IPS DF 6.9 (cell line): Measurements from ENCODE around the gene PLXNA2.

Source experiments
- DNase-seq: peaks from one replicate; pipeline ENCODE4 v3.0.0-alpha.2; 2013; ENCODE audit warnings: low read depth, low spot score
- H3K27ac ChIP-seq: one replicate; pipeline ENCODE4 v1.5.1; 2013; ENCODE audit warnings: low read length, control low read depth
- H3K27me3 ChIP-seq: 2 replicates; pipeline ENCODE4 v1.6.1; 2013; ENCODE audit warnings: mild to moderate bottlenecking, low read length; ENCODE audit not compliant: control insufficient read depth, insufficient read depth
- H3K36me3 ChIP-seq: 2 replicates; pipeline ENCODE4 v1.6.1; 2013; ENCODE audit warnings: low read length; ENCODE audit not compliant: control insufficient read depth, insufficient read depth
- H3K4me1 ChIP-seq: 2 replicates; pipeline ENCODE4 v1.6.1; 2013; ENCODE audit warnings: low read length; ENCODE audit not compliant: control insufficient read depth, insufficient read depth
- H3K4me3 ChIP-seq: 2 replicates; pipeline ENCODE4 v1.5.1; 2013; ENCODE audit warnings: mild to moderate bottlenecking, low read length
- H3K9me3 ChIP-seq: 2 replicates; pipeline ENCODE4 v1.6.1; 2013; ENCODE audit warnings: low read length, inconsistent platforms; ENCODE audit not compliant: control insufficient read depth, insufficient read depth
- WGBS: extraction: QIAGEN DNeasy Blood & Tissue Kit; methylation state at CpG from one replicate; pipeline ENCODE4 v1.1.7; 2013; ENCODE audit warnings: mixed read lengths, missing lambda C conversion rate; ENCODE audit not compliant: insufficient read length, insufficient coverage; 5-methylcytosine and 5-hydroxymethylcytosine counted together

PLXNA2 gene

GRCh38 chr1:208031932-208032320 lies 212.3 kb downstream of the PLXNA2 start:
- no peak overlapping the region for H3K4me3 ChIP-seq
- DNase-seq = no peak
- no peaks in the 10 kb centered on the region for H3K27me3 ChIP-seq
- no peaks in the 10 kb centered on the region for H3K36me3 ChIP-seq
- no peaks in the 10 kb centered on the region for H3K9me3 ChIP-seq
- H3K4me1 ChIP-seq = no peaks in the 10 kb centered on the region; the same call in 1 of the 2 replicates
- WGBS = no CpG with 5 or more reads among the region's 4 CpGs
- H3K27ac ChIP-seq = no peak overlapping the region

DNA sequence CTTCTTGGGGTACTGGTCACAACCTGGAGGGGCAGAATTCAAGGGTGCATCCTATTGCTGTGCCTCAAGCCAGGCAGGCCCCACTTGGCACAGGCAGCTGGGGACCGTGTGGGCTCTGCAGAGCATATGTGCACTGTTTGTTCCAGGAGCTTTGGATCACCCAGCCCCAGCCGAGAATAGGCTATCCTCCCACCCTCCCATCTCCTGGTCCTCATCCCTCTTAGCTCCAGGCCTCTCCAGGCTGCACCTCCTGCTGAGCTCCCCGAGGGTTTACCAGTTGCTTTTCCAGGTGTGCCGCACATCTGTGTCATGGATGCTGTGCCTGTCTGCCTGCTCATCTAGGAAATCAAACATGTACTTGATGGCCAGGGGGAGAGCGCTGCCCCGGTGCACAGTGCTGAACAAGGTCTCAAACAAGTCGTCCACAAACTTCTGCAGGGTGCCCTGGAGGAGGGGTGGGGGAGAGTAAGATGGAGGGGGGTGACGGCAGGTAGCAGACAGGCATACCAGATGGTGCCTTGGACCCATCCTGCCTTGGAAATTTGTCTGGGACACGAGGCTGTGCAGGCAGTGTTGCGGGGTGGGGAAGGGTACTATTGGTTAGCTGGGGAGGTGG lies 212.8 kb downstream of the PLXNA2 start:
- H3K27me3 ChIP-seq = no peaks in the 10 kb centered on the region
- no peaks in the 10 kb centered on the region for H3K9me3 ChIP-seq
- no CpG with 5 or more reads among the region's 10 CpGs for WGBS
- no peaks in the 10 kb centered on the region for H3K36me3 ChIP-seq
- no peaks in the 10 kb centered on the region; the same call in 1 of the 2 replicates for H3K4me1 ChIP-seq
- DNase-seq = no peak
- no peak overlapping the region for H3K27ac ChIP-seq
- H3K4me3 ChIP-seq = no peak overlapping the region

DNA sequence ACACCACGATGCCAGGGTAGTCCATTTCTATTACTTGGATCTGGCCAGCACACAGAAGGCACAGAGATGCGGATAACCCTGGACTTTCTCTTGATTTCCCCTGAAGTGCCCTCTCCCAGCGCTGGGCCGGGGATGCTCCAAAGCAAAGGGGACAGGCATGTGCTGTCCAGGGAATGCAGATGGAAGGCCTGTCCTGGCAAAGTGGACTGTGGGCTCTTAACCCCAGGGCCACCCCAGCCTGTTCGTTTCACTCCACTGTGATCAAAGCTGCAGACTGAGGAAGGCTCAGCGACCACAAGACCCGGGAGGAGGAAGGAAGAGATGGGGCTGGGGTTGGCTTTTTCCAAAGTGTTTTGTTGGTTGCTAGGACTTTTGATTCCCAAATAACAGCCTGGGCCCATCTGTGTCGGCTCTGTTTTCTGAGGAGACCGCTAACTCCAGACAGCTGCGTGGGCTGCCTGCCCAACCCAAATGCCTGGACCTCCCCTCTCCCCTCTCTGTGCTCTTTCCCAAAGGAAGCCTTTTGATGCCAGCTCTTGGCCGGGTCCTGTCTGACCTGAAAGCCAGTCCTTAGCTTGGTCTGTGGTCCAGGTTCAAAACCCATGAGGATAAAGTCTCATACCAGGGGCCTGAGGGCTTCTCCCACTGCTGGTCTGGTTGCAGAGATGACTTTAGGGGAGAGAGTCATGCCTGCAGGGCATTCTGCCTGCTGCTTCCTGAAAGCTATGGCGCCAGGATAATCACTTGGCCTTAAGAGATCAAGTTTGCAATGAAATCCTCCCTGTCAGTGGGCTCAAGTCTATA lies 213.7 kb downstream of the PLXNA2 start:
- Histone ChIP-seq H3K4me3 (no peak overlapping the region), H3K36me3 (no peaks in the 10 kb centered on the region), H3K9me3 (no peaks in the 10 kb centered on the region), H3K27me3 (no peaks in the 10 kb centered on the region), H3K4me1 (no peaks in the 10 kb centered on the region; the same call in 1 of the 2 replicates), H3K27ac (no peak overlapping the region)
- no peak for DNase-seq
- WGBS = no CpG with 5 or more reads among the region's 12 CpGs

DNA sequence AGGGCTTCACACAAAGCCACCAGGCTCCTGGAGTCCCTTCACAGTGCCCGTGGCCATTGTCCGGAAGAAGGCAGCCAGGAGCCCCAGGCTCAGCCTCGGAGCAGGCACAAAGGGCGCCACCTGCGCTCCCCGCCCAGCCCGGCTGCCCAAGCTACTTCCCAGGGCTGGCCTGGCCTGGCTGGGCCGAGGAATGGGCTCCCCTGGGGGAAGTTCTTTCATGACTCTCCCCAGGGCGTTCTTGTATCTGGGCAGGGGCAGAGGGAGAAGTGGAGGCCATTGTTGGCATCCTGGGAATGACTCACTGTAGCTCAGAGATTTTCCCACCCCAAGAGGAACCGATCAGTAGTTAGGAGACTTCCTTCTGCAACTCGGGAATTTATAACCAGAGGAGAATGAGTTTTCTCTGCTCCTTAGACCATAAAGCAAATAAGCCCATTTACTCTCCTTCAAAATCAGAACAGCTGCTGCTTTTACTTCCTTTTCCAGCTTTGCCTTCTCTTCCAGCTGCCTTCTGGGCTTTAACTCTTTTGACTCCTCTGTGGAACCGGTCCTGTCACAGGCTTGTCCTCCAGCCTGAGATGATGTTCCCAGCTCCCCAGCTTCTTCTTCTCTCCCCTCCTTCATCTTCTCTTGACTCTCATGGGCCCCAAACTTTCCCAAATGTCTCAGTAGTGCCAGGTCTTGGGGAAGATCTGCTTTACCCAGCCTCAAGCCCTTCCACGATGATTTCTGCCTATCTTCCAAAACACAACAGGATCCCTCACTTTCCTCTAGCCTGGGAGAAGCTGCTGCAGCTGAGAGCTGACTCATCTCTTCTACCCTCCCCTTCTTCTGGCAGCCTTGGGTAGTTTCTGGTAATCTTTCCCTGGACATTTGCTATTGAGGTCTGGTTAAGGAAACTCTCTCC lies 214.6 kb downstream of the PLXNA2 start:
- no peak for DNase-seq
- Histone ChIP-seq H3K36me3 (no peaks in the 10 kb centered on the region), H3K9me3 (no peaks in the 10 kb centered on the region), H3K4me3 (no peak overlapping the region), H3K4me1 (no peaks in the 10 kb centered on the region; the same call in 1 of the 2 replicates), H3K27ac (no peak overlapping the region), H3K27me3 (no peaks in the 10 kb centered on the region)
- WGBS = no CpG with 5 or more reads among the region's 13 CpGs

DNA sequence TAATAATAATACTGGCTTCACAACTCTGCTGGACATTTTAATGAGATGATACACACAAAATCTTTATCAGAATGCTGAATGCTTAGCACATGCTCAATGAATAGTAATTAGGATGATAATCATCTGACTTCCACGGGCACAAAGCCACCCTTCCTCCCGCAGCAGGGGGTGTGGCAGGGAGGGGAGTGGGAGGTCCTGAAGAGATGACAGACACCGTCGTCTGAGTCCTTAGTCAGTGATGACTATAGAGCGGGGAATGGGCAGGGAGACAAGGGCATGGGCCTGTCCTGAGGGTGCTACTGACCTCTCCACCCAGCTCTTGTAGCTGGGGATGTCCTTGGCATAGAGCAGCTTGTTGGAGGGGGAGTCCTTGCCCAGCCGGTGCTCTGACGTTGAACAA lies 215.7 kb downstream of the PLXNA2 start:
- Histone ChIP-seq H3K27ac (no peak overlapping the region), H3K4me3 (no peak overlapping the region), H3K9me3 (no peaks in the 10 kb centered on the region), H3K27me3 (no peaks in the 10 kb centered on the region), H3K4me1 (no peaks in the 10 kb centered on the region; the same call in 1 of the 2 replicates), H3K36me3 (no peaks in the 10 kb centered on the region)
- no peak for DNase-seq
- no CpG with 5 or more reads among the region's 7 CpGs for WGBS

DNA sequence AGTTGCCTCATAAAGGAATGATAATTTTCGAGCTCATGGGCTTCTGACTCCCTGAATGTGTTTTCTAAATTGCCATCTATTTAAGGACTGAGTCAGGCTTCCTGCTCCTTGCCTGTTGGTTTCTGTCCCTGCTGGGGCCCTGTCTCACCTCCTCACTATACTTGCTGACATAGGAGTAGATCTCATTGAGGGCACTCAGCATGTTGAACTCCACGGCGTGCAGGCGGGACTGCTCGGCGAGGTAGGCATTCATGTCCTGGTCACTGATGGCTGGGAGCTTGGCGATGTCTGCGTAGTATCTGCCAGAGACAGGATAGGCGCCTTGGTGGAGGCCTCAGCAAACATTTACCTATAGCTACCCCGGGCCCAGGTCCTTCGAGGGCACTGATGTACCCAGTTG lies 216.3 kb downstream of the PLXNA2 start:
- no peak for DNase-seq
- no peaks in the 10 kb centered on the region for H3K36me3 ChIP-seq
- H3K27me3 ChIP-seq = no peaks in the 10 kb centered on the region
- no CpG with 5 or more reads among the region's 11 CpGs for WGBS
- H3K9me3 ChIP-seq = no peaks in the 10 kb centered on the region
- no peak overlapping the region for H3K27ac ChIP-seq
- H3K4me1 ChIP-seq = no peaks in the 10 kb centered on the region; the same call in 1 of the 2 replicates
- no peak overlapping the region for H3K4me3 ChIP-seq

DNA sequence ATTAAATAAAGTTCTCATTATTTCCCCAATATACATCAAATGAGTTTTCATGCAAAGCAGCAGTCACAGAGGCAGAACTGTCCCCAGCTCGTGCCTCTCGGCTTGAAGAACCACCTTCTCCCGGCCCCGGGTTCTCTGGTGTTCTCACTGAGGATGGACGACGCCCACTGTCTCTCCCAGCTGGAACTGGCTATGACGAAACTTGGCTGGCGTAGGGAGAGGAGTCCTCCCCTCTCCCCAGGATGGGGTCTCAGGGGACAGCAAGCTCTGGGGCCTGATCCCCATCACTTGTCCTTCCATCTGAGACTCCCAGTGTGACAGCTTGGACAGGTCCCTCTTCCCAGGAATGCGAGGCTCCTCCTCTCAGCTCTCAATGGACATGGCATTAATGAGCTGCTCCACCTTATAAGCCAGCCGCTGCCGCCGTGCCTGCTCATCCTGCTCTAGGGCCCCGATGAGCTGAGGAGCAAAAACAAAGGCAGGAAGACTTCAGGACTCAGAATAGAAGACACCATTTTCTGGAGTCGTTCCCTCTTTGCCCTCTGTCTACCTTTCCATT lies 217.2 kb downstream of the PLXNA2 start:
- no peak overlapping the region for H3K4me3 ChIP-seq
- H3K9me3 ChIP-seq = no peaks in the 10 kb centered on the region
- no CpG with 5 or more reads among the region's 14 CpGs for WGBS
- H3K27ac ChIP-seq = no peak overlapping the region
- DNase-seq = no peak
- H3K4me1 ChIP-seq = no peaks in the 10 kb centered on the region; the same call in 1 of the 2 replicates
- H3K27me3 ChIP-seq = no peaks in the 10 kb centered on the region
- H3K36me3 ChIP-seq = no peaks in the 10 kb centered on the region

- no peak overlapping the region for H3K4me3 ChIP-seq
- H3K27ac ChIP-seq = no peak overlapping the region
- no peaks in the 10 kb centered on the region for H3K9me3 ChIP-seq
- no peak for DNase-seq
- no CpG with 5 or more reads among the region's 7 CpGs for WGBS
- no peaks in the 10 kb centered on the region for H3K4me1 ChIP-seq
- no peaks in the 10 kb centered on the region for H3K36me3 ChIP-seq
- no peaks in the 10 kb centered on the region for H3K27me3 ChIP-seq
Measured at GRCh38 chr1:208025031-208025430, 219.2 kb downstream of the PLXNA2 start.

DNA sequence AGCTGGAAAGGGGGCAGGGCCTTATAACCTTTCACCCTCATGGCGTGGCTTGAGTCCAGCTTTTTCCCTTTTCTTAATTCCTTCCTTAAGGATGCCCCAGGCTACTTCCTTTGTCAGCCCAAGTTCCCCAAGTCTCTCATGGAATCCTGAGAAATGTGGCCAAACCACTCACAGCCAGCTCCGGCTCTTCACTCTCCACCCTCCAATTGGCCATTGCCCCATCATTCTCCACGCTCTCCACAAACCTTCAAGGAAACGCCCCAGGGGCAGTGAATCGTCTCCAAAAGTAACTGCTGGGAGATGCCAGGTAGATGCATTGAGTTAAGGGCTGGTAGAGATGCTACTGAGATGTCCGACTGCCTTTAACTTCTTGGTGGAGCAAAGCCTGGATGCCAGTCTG lies 219.8 kb downstream of the PLXNA2 start:
- no CpG with 5 or more reads among the region's 6 CpGs for WGBS
- Histone ChIP-seq H3K4me1 (no peaks in the 10 kb centered on the region), H3K27me3 (no peaks in the 10 kb centered on the region), H3K36me3 (no peaks in the 10 kb centered on the region), H3K4me3 (no peak overlapping the region), H3K27ac (no peak overlapping the region), H3K9me3 (no peaks in the 10 kb centered on the region)
- no peak for DNase-seq

DNA sequence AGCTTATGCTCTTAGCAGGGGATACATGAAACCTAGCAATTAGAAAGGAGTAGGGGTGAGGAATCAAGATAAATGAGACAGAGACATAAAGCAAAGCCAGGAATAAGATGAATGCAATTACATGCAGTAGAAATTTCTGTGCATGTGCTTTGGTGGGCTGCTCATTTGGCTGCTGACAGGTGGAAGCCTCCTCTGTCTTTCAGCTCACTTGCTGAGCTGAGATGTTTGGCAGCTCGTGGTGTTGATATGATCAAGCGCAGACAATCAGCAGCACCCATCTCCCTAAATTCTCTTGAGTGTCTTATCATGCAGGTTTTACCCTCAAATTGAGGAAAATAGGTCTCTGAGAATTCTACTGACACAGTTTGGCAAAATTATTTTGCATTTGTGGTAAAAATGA lies 224.9 kb downstream of the PLXNA2 start:
- no peak for DNase-seq
- Histone ChIP-seq H3K9me3 (no peaks in the 10 kb centered on the region), H3K4me1 (no peaks in the 10 kb centered on the region), H3K27ac (no peak overlapping the region), H3K36me3 (no peaks in the 10 kb centered on the region), H3K27me3 (no peaks in the 10 kb centered on the region), H3K4me3 (no peak overlapping the region)
- WGBS = no CpG with 5 or more reads among the region's 2 CpGs
